Activated CD4-positive, alpha-beta T cell treated with anti-CD3 and anti-CD28 coated beads for 36 hours (primary cell): ENCODE measurements around the gene WBP2NL. TPM values are rescaled to one million over a fixed set of nuclear protein-coding genes. Genes with fewer than 3 reads are reported as not detected.
A peak's percentile ranks its signal among the peaks of the same experiment; 100 is the strongest.

Experiments used
- ATAC-seq: fragments of 200-7000 bp; cut with Tn5 transposase; one replicate; pipeline ENCODE4 v1.10.0; 2021; ENCODE audit warnings: mild to moderate bottlenecking, moderate library complexity
- CTCF ChIA-PET: fragments of 350-600 bp; sonication (Branson Sonifier 250); formaldehyde crosslinking; loops from one replicate; lab custom pipeline; 2021; ENCODE audit warnings: antibody characterized with exemption; lab: Charles Lee
- POLR2A ChIA-PET: fragments of 350-600 bp; sonication (Branson Sonifier 250); formaldehyde crosslinking; loops from one replicate; lab custom pipeline; 2021; ENCODE audit warnings: antibody characterized with exemption, inconsistent platforms; lab: Charles Lee
- DNase-seq: peaks from one replicate; pipeline ENCODE4 v3.0.0-alpha.2; 2020
- H3K27ac Mint-ChIP-seq: one replicate; pipeline ENCODE4 v1.8.0; 2021; ENCODE audit warnings: mixed read lengths
- H3K27me3 Mint-ChIP-seq: one replicate; pipeline ENCODE4 v1.8.0; 2021; ENCODE audit warnings: mixed read lengths
- H3K36me3 Mint-ChIP-seq: one replicate; pipeline ENCODE4 v1.8.0; 2021; ENCODE audit warnings: low read depth, mixed read lengths
- H3K4me1 Mint-ChIP-seq: one replicate; pipeline ENCODE4 v1.8.0; 2021; ENCODE audit warnings: mixed read lengths
- H3K4me3 Mint-ChIP-seq: one replicate; pipeline ENCODE4 v1.8.0; 2021; ENCODE audit warnings: mild to moderate bottlenecking, moderate library complexity, mixed read lengths
- H3K9me3 Mint-ChIP-seq: one replicate; pipeline ENCODE4 v1.8.0; 2021; ENCODE audit warnings: low read depth, mixed read lengths
- intact Hi-C, 2 experiments: fragments of 100-400 bp; cut with DNase I in 1 of 2; cut with micrococcal nuclease in 1 of 2; formaldehyde crosslinking; loops; one replicate each; pipeline versions ENCODE4 v1.14.2 to v1.15.1; 2022 to 2024; cut with DNase I, micrococcal nuclease
- total RNA-seq, 2 experiments: library from RNA; stranded (reverse); gene quantifications; one replicate each; pipeline ENCODE4 v1.2.3, GENCODE V29; 2021

WBP2NL gene
- total RNA-seq, 2 experiments from 2014 or later = 0.30 to 0.54 TPM

GRCh38 chr22:42000466-42000865, 1.9 kb downstream of the WBP2NL start:
- DNase-seq (no peak), ATAC-seq (no peak)
- H3K27ac Mint-ChIP-seq = no peak overlapping the region
- H3K4me1 Mint-ChIP-seq = peaks cover 21% of the 10 kb centered on the region
- H3K27me3 Mint-ChIP-seq = no peaks in the 10 kb centered on the region
- ChIA-PET CTCF (interaction anchor here (0.7 kb wide), 1 partner anchor 227 kb away, joined by 3 read pairs; no protein-coding TSS in a partner anchor), POLR2A (interaction anchor here (0.7 kb wide), 1 partner anchor 30 kb away, joined by 4 read pairs; no protein-coding TSS in a partner anchor)
- H3K9me3 Mint-ChIP-seq = peaks cover 11% of the 10 kb centered on the region
- H3K36me3 Mint-ChIP-seq = peaks cover 14% of the 10 kb centered on the region
- no peak overlapping the region for H3K4me3 Mint-ChIP-seq
- intact Hi-C loops = no loop called here

GRCh38 chr22:42001121-42001520, 2.5 kb downstream of the WBP2NL start:
- no peaks in the 10 kb centered on the region for H3K27me3 Mint-ChIP-seq
- H3K4me3 Mint-ChIP-seq = no peak overlapping the region
- intact Hi-C loops = no loop called here
- H3K4me1 Mint-ChIP-seq = peaks cover 24% of the 10 kb centered on the region
- peaks cover 15% of the 10 kb centered on the region for H3K9me3 Mint-ChIP-seq
- ATAC-seq = no peak
- no peak for DNase-seq
- peaks cover 14% of the 10 kb centered on the region for H3K36me3 Mint-ChIP-seq
- CTCF ChIA-PET = no interaction called here
- POLR2A ChIA-PET = interaction anchor here (0.7 kb wide), 1 partner anchor 31 kb away, joined by 4 read pairs; no protein-coding TSS in a partner anchor
- H3K27ac Mint-ChIP-seq = no peak overlapping the region

GRCh38 chr22:42001706-42002105, 3.1 kb downstream of the WBP2NL start:
- DNase-seq = no peak
- Mint-ChIP-seq H3K36me3 (peaks cover 14% of the 10 kb centered on the region), H3K4me1 (peaks cover 24% of the 10 kb centered on the region), H3K4me3 (no peak overlapping the region), H3K27ac (no peak overlapping the region), H3K27me3 (no peaks in the 10 kb centered on the region), H3K9me3 (peaks cover 15% of the 10 kb centered on the region)
- ATAC-seq = no peak
- ChIA-PET POLR2A (no interaction called here), CTCF (no interaction called here)
- intact Hi-C loops = no loop called here

GRCh38 chr22:42007922-42008321, 9.3 kb downstream of the WBP2NL start:
- H3K27ac Mint-ChIP-seq = no peak overlapping the region
- ChIA-PET POLR2A (no interaction called here), CTCF (interaction anchor here (1.0 kb wide), 1 partner anchor 23 kb away, joined by 3 read pairs; no protein-coding TSS in a partner anchor)
- ATAC-seq (no peak), DNase-seq (no peak)
- peaks cover 5% of the 10 kb centered on the region for H3K36me3 Mint-ChIP-seq
- intact Hi-C loops = no loop called here
- H3K4me3 Mint-ChIP-seq = no peak overlapping the region
- peaks cover 11% of the 10 kb centered on the region for H3K27me3 Mint-ChIP-seq
- H3K9me3 Mint-ChIP-seq = peaks cover 21% of the 10 kb centered on the region
- peaks cover 3% of the 10 kb centered on the region for H3K4me1 Mint-ChIP-seq

- Mint-ChIP-seq H3K9me3 (peaks cover 18% of the 10 kb centered on the region), H3K4me1 (no peaks in the 10 kb centered on the region), H3K4me3 (no peak overlapping the region), H3K27ac (no peak overlapping the region), H3K27me3 (peaks cover 14% of the 10 kb centered on the region), H3K36me3 (peaks cover 5% of the 10 kb centered on the region)
- ATAC-seq (no peak), DNase-seq (no peak)
- CTCF ChIA-PET = interaction anchor here (0.6 kb wide), 1 partner anchor 42 kb away, joined by 3 read pairs; no protein-coding TSS in a partner anchor
- POLR2A ChIA-PET = no interaction called here
- intact Hi-C loops = no loop called here
Measured at GRCh38 chr22:42010778-42011177, 12.2 kb downstream of the WBP2NL start.

- peaks cover 18% of the 10 kb centered on the region for H3K27me3 Mint-ChIP-seq
- H3K4me1 Mint-ChIP-seq = no peaks in the 10 kb centered on the region
- DNase-seq (no peak), ATAC-seq (no peak)
- peaks cover 5% of the 10 kb centered on the region for H3K36me3 Mint-ChIP-seq
- H3K9me3 Mint-ChIP-seq = peaks cover 15% of the 10 kb centered on the region
- ChIA-PET POLR2A (no interaction called here), CTCF (no interaction called here)
- intact Hi-C loops = no loop called here
- H3K4me3 Mint-ChIP-seq = no peak overlapping the region
- no peak overlapping the region for H3K27ac Mint-ChIP-seq
Measured at GRCh38 chr22:42013385-42013784, 14.8 kb downstream of the WBP2NL start.

GRCh38 chr22:42016111-42016510, 17.5 kb downstream of the WBP2NL start:
- CTCF ChIA-PET = interaction anchor here (0.6 to 1.0 kb wide), 5 partner anchors 33 to 288 kb away, joined by 3 to 4 read pairs (median 3); no protein-coding TSS in a partner anchor
- no peak overlapping the region for H3K4me3 Mint-ChIP-seq
- POLR2A ChIA-PET = no interaction called here
- peaks cover 3% of the 10 kb centered on the region for H3K36me3 Mint-ChIP-seq
- no peaks in the 10 kb centered on the region for H3K4me1 Mint-ChIP-seq
- ATAC-seq (no peak), DNase-seq (no peak)
- intact Hi-C loops = no loop called here
- peaks cover 4% of the 10 kb centered on the region for H3K9me3 Mint-ChIP-seq
- no peak overlapping the region for H3K27ac Mint-ChIP-seq
- H3K27me3 Mint-ChIP-seq = peaks cover 14% of the 10 kb centered on the region

- ChIA-PET CTCF (no interaction called here), POLR2A (no interaction called here)
- Mint-ChIP-seq H3K4me3 (no peak overlapping the region), H3K27me3 (peaks cover 14% of the 10 kb centered on the region), H3K9me3 (no peaks in the 10 kb centered on the region), H3K27ac (no peak overlapping the region), H3K36me3 (no peaks in the 10 kb centered on the region), H3K4me1 (peaks cover 10% of the 10 kb centered on the region)
- DNase-seq = no peak
- intact Hi-C loops = no loop called here
- no peak for ATAC-seq
Measured at GRCh38 chr22:42018224-42018623, 19.6 kb downstream of the WBP2NL start.

- H3K4me1 Mint-ChIP-seq = peaks cover 14% of the 10 kb centered on the region
- DNase-seq = no peak
- H3K9me3 Mint-ChIP-seq = no peaks in the 10 kb centered on the region
- ChIA-PET CTCF (interaction anchor here (0.6 kb wide), 1 partner anchor 425 kb away, joined by 3 read pairs; no protein-coding TSS in a partner anchor), POLR2A (no interaction called here)
- no peaks in the 10 kb centered on the region for H3K36me3 Mint-ChIP-seq
- no peak overlapping the region for H3K4me3 Mint-ChIP-seq
- no peak for ATAC-seq
- peaks cover 8% of the 10 kb centered on the region for H3K27me3 Mint-ChIP-seq
- intact Hi-C loops = no loop called here
- no peak overlapping the region for H3K27ac Mint-ChIP-seq
Measured at GRCh38 chr22:42021571-42021970, 23.0 kb downstream of the WBP2NL start.

- CTCF ChIA-PET = interaction anchor here (0.6 kb wide), 1 partner anchor 424 kb away, joined by 3 read pairs; no protein-coding TSS in a partner anchor
- H3K4me3 Mint-ChIP-seq = no peak overlapping the region
- POLR2A ChIA-PET = no interaction called here
- ATAC-seq (peak; percentile 84), DNase-seq (no peak)
- H3K27me3 Mint-ChIP-seq = peaks cover 3% of the 10 kb centered on the region
- peak overlapping the region; percentile 24 for H3K27ac Mint-ChIP-seq
- H3K9me3 Mint-ChIP-seq = no peaks in the 10 kb centered on the region
- H3K4me1 Mint-ChIP-seq = peaks cover 14% of the 10 kb centered on the region
- intact Hi-C loops = no loop called here
- no peaks in the 10 kb centered on the region for H3K36me3 Mint-ChIP-seq
Measured at GRCh38 chr22:42022162-42022847, 23.7 kb downstream of the WBP2NL start.

GRCh38 chr22:42025421-42025820, 26.8 kb downstream of the WBP2NL start:
- CTCF ChIA-PET = interaction anchor here (0.6 to 1.2 kb wide), 2 partner anchors 65 to 100 kb away, joined by 3 read pairs; no protein-coding TSS in a partner anchor
- Mint-ChIP-seq H3K27me3 (no peaks in the 10 kb centered on the region), H3K4me1 (peaks cover 18% of the 10 kb centered on the region), H3K36me3 (no peaks in the 10 kb centered on the region), H3K4me3 (no peak overlapping the region), H3K27ac (no peak overlapping the region), H3K9me3 (no peaks in the 10 kb centered on the region)
- intact Hi-C loops = no loop called here
- DNase-seq (no peak), ATAC-seq (no peak)
- POLR2A ChIA-PET = no interaction called here

GRCh38 chr22:42026705-42027104, 28.1 kb downstream of the WBP2NL start:
- intact Hi-C loops = no loop called here
- H3K27me3 Mint-ChIP-seq = no peaks in the 10 kb centered on the region
- H3K27ac Mint-ChIP-seq = no peak overlapping the region
- H3K4me3 Mint-ChIP-seq = no peak overlapping the region
- no peaks in the 10 kb centered on the region for H3K9me3 Mint-ChIP-seq
- ChIA-PET CTCF (no interaction called here), POLR2A (interaction anchor here (0.6 kb wide), 1 partner anchor 17 kb away, joined by 8 read pairs; no protein-coding TSS in a partner anchor)
- peaks cover 30% of the 10 kb centered on the region for H3K4me1 Mint-ChIP-seq
- H3K36me3 Mint-ChIP-seq = no peaks in the 10 kb centered on the region
- ATAC-seq (no peak), DNase-seq (no peak)
